ENCODE measurements around the gene ZNF366. TPM values are rescaled to one million over a fixed set of nuclear protein-coding genes. Genes with fewer than 3 reads are reported as not detected.

Gene ZNF366
- total RNA-seq, 1 experiment from 2014 or later, result not detected

GRCh38 chr5:72427488-72428437 is 79.4 kb downstream of the ZNF366 start:
- intact Hi-C loops (cut with micrococcal nuclease), result no loop called here
- TF ChIP-seq, protein P1, sequence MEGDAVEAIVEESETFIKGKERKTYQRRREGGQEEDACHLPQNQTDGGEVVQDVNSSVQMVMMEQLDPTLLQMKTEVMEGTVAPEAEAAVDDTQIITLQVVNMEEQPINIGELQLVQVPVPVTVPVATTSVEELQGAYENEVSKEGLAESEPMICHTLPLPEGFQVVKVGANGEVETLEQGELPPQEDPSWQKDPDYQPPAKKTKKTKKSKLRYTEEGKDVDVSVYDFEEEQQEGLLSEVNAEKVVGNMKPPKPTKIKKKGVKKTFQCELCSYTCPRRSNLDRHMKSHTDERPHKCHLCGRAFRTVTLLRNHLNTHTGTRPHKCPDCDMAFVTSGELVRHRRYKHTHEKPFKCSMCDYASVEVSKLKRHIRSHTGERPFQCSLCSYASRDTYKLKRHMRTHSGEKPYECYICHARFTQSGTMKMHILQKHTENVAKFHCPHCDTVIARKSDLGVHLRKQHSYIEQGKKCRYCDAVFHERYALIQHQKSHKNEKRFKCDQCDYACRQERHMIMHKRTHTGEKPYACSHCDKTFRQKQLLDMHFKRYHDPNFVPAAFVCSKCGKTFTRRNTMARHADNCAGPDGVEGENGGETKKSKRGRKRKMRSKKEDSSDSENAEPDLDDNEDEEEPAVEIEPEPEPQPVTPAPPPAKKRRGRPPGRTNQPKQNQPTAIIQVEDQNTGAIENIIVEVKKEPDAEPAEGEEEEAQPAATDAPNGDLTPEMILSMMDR (IDR thresholded peaks at IDR 0.05; ENCODE audit: unreplicated experiment), result no peak
- Mint-ChIP-seq H3K4me3 (ENCODE audit: unreplicated experiment) (no peak overlapping the region), H3K27ac (ENCODE audit: low read depth, unreplicated experiment) (peak overlapping the region; percentile 43), H3K4me1 (ENCODE audit: insufficient read depth, unreplicated experiment) (peaks cover 14% of the 10 kb centered on the region), H3K36me3 (ENCODE audit: insufficient read depth, unreplicated experiment) (peaks cover 6% of the 10 kb centered on the region), H3K9me3 (ENCODE audit: unreplicated experiment) (no peaks in the 10 kb centered on the region), H3K27me3 (ENCODE audit: insufficient read depth, unreplicated experiment) (no peaks in the 10 kb centered on the region)
- CTCF ChIA-PET, result no interaction called here
- POLR2A ChIA-PET, result interaction anchor here (0.7 to 1.0 kb wide), 3 partner anchors 40 to 51 kb away, joined by 3 to 4 read pairs (median 3); no protein-coding TSS in a partner anchor
- no peak for DNase-seq (ENCODE audit: unreplicated experiment)
- BruUV-seq (replicated peaks), result no TSS peak

DNA sequence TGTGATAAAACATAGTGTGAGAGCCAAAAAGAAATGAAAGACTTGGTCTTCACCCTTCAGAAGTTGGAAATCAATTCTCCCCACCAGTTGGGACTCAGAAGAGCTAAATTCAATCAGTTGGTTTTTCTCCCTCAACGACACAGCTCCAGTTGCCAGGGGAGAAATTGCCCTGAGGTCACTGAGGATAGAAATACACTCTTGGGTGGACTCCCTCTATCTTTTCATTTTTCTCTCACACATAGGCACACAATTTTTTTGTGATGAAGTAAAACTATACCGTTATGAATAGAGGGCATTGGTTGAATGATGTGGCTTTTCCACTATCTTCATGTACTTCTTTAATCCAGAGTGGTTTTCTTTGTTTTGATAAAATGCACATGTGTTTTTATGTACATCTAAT is 80.2 kb downstream of the ZNF366 start:
- CTCF ChIA-PET, result interaction anchor here (0.8 kb wide), 1 partner anchor 23 kb away, joined by 3 read pairs; no protein-coding TSS in a partner anchor
- H3K9me3 Mint-ChIP-seq (ENCODE audit: unreplicated experiment), result no peaks in the 10 kb centered on the region
- no peak overlapping the region for H3K4me3 Mint-ChIP-seq (ENCODE audit: unreplicated experiment)
- intact Hi-C loops (cut with micrococcal nuclease), result no loop called here
- H3K4me1 Mint-ChIP-seq (ENCODE audit: insufficient read depth, unreplicated experiment), result peaks cover 13% of the 10 kb centered on the region
- DNase-seq (ENCODE audit: unreplicated experiment), result no peak
- POLR2A ChIA-PET, result interaction anchor here (1.1 kb wide), 1 partner anchor 11 kb away, joined by 5 read pairs; no protein-coding TSS in a partner anchor
- TF ChIP-seq, protein P1 (IDR thresholded peaks at IDR 0.05; ENCODE audit: unreplicated experiment), result no peak
- no peaks in the 10 kb centered on the region for H3K27me3 Mint-ChIP-seq (ENCODE audit: insufficient read depth, unreplicated experiment)
- H3K36me3 Mint-ChIP-seq (ENCODE audit: insufficient read depth, unreplicated experiment), result peaks cover 6% of the 10 kb centered on the region
- BruUV-seq (replicated peaks), result no TSS peak
- no peak overlapping the region for H3K27ac Mint-ChIP-seq (ENCODE audit: low read depth, unreplicated experiment)

GRCh38 chr5:72426019-72426418 is 81.2 kb downstream of the ZNF366 start:
- no TSS peak for BruUV-seq (replicated peaks)
- TF ChIP-seq, protein P1 (IDR thresholded peaks at IDR 0.05; ENCODE audit: unreplicated experiment), result no peak
- H3K4me1 Mint-ChIP-seq (ENCODE audit: insufficient read depth, unreplicated experiment), result peaks cover 13% of the 10 kb centered on the region
- DNase-seq (ENCODE audit: unreplicated experiment), result no peak
- intact Hi-C loops (cut with micrococcal nuclease), result no loop called here
- no peak overlapping the region for H3K27ac Mint-ChIP-seq (ENCODE audit: low read depth, unreplicated experiment)
- CTCF ChIA-PET, result interaction anchor here (0.8 to 1.0 kb wide), 2 partner anchors 12 to 22 kb away, joined by 3 read pairs; no protein-coding TSS in a partner anchor
- H3K27me3 Mint-ChIP-seq (ENCODE audit: insufficient read depth, unreplicated experiment), result no peaks in the 10 kb centered on the region
- POLR2A ChIA-PET, result interaction anchor here (0.6 to 1.1 kb wide), 2 partner anchors 10 to 391 kb away, joined by 4 to 5 read pairs; no protein-coding TSS in a partner anchor
- no peaks in the 10 kb centered on the region for H3K9me3 Mint-ChIP-seq (ENCODE audit: unreplicated experiment)
- H3K4me3 Mint-ChIP-seq (ENCODE audit: unreplicated experiment), result no peak overlapping the region
- peaks cover 6% of the 10 kb centered on the region for H3K36me3 Mint-ChIP-seq (ENCODE audit: insufficient read depth, unreplicated experiment)

GRCh38 chr5:72418271-72418670 is 88.9 kb downstream of the ZNF366 start:
- Mint-ChIP-seq H3K27me3 (ENCODE audit: insufficient read depth, unreplicated experiment) (no peaks in the 10 kb centered on the region), H3K36me3 (ENCODE audit: insufficient read depth, unreplicated experiment) (no peaks in the 10 kb centered on the region), H3K9me3 (ENCODE audit: unreplicated experiment) (no peaks in the 10 kb centered on the region), H3K4me3 (ENCODE audit: unreplicated experiment) (no peak overlapping the region), H3K4me1 (ENCODE audit: insufficient read depth, unreplicated experiment) (no peaks in the 10 kb centered on the region), H3K27ac (ENCODE audit: low read depth, unreplicated experiment) (no peak overlapping the region)
- BruUV-seq (replicated peaks), result no TSS peak
- TF ChIP-seq, protein P1 (IDR thresholded peaks at IDR 0.05; ENCODE audit: unreplicated experiment), result no peak
- POLR2A ChIA-PET, result no interaction called here
- DNase-seq (ENCODE audit: unreplicated experiment), result no peak
- CTCF ChIA-PET, result no interaction called here
- intact Hi-C loops (cut with micrococcal nuclease), result no loop called here
